Activated gamma-delta T cell treated with anti-CD3 and anti-CD28 coated beads, Interleukin-2, amount 50 U/mL, for 16 hours (primary cell): Measurements from ENCODE around the gene MBP.

ENCODE experiments used
- DNase-seq: peaks from one replicate; pipeline ENCODE4 v3.0.0-alpha.2; 2020; ENCODE audit warnings: low read depth

The MBP gene

DNA sequence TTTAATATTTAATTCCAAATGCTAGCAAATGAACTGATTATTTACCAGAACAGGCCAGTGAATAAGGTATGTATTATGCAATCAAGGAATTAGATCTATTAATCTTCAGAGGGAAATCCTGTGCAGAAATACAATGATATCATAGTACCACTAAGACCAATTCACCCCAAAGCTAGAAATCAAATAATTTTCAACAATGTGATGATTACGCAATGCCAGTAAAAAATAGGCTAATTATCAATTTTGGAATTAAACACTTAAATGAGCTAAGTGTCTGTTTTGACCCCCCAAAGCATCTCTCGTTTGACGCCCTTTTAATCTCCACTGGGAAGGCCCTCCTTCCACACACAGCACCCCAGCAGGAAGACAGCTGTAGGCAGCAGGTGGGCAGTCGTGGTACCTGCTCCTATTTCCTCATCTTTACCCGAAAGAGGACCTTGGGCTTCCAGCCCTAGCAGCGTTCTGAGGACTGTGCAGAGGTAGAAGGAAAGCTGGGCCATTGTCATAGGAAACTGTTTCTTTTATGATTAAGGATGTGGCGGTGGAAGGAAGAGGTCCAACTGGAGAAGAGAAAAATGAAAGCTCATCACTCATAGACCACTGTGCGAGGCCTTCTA lies 84.7 kb downstream of the MBP start:
- no peak for DNase-seq

DNA sequence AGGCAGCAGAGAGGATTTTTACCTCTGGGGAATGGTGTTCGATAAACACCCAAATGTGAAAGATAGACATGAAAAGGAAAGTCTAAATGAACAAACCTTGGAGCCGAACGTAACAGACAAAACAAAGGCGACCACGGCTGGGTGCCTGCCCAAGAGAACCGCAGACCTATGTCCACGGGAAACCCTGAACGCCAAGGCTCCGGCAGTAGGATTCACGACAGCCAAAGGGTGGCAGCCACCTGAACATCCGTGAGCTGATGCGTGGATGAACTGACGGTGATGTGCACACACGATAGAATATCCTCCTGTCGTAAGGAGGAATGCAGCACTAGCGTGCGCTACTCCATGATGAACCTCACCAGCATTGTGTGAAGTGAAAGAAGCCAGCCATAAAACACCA lies 85.6 kb downstream of the MBP start:
- no peak for DNase-seq

DNA sequence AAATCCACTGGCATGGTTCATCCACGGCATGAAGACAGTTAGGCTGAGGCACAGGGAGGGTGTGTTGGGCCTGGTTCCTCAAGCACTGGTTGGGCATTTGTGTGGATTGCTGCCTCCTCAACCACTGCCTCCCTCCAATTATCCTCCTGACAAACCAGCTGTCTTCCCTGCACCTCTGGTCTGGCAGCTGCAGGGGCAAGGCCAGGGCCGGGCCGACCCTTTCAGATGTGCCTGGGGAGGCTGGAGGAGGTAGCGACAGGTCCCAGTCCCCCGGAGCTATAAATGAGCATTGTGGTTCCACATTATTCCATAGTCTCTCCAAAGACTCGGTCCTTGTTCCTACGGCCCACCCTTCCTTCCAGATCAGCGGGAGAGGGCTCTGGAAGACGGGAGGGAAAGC lies 86.2 kb downstream of the MBP start:
- no peak for DNase-seq

DNA sequence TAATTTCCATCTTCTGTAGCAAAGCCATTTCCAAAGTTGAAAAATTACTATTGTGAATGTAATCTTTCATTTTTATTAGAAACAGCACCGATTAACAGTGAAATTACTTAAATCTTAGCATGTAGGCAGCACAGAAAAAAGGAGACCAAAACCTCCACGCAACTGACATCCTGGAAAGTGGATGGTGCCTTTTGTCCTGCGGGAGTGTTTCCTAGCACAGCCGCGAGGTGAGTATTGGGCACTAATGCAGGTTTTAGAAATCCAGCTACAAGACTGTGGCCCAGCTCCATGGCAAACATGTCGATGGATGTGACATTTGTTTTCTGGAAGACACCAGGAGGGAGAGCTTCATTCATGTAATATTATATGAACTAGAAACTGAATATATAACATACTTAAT lies 86.9 kb downstream of the MBP start:
- DNase-seq, result no peak

DNA sequence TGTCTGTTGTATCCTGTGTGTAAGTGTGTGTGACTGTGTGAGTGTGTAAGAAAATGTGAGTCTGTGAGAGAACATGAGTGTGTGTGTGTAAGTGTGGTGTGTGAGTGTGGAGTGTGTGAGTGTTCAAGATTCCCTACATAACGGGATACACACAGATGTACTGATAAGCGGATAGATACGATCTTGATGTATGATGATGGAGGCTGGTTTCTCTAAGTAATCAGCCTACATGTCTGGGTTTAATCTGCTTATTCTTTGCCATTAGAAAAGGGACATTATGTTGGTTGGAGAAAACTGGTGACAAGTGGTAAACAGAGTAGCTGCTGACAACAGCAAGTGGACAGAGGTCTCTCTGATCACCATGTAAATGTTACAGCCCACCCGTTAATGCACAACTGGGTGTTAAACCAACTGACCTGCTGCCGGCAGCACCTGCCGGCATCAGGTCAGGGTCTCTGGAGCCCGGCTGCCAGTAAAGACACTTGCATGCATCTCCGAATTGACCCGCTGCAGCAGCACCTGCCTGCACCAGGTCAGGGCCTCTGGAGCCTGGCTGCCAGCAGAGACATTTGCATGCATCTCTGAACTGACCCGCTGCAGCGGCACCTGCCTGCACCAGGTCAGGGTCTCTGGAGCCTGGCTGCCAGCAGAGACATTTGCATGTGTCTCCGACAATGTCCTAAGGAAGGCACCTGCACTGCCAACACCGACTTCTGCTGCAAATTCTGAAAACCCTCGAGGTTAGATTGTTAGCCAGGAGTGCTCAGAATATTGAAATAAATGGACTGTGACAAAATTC lies 87.5 kb downstream of the MBP start:
- DNase-seq, result no peak

DNA sequence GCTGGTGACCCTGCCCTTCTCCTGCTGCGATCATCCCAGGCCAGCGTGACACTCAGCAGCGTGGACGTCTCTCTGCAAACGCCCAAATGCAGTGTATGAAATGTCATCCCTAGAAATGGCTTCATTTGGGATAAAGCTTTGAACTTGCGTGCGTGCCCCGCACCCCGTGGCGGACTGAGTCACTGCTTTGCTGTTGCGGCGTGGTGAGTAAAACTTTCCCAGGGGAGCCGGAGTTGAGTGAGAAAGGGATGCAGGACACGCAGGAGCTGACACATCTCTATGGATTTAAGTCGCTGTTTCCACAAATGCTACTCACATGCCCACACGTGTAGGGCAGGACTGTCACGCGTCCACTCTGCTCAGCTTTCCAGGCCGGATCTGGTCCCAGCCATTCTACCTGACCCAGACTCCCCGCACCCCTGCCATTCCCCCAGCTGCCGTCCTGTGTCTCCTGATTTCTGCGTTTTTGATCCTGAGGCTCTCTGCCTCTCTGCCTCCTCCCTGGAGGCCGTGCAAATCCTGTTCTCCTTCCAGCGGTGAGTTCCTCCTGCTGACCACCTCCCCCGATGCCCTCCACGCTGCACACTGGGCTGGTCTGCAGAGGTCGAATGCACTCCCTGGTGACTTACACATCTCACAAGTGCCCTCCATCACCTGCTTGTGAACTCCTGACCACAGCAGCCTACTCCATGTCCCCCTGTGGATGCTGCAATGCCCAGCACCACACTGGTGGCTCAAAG lies 88.9 kb downstream of the MBP start:
- DNase-seq, result no peak

DNA sequence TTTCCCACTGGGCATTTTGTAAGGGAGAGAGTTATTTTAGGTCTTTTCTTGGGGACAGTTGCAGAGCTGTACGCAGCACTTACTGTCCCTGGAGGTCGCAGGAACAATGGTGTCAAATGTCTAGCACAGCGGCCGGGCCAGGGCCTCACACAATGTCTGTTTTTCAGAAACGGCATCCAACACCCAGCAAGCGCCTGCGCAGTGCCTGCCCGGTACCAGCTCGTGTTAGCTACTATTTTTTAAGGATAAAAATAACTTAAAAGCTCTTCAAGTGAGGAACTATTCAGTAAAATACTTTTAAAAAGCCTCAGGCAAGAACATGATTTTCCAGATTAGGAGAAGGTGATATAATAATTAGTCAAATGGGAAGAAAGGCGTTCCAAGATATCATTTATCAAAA lies 90.0 kb downstream of the MBP start:
- no peak for DNase-seq

DNA sequence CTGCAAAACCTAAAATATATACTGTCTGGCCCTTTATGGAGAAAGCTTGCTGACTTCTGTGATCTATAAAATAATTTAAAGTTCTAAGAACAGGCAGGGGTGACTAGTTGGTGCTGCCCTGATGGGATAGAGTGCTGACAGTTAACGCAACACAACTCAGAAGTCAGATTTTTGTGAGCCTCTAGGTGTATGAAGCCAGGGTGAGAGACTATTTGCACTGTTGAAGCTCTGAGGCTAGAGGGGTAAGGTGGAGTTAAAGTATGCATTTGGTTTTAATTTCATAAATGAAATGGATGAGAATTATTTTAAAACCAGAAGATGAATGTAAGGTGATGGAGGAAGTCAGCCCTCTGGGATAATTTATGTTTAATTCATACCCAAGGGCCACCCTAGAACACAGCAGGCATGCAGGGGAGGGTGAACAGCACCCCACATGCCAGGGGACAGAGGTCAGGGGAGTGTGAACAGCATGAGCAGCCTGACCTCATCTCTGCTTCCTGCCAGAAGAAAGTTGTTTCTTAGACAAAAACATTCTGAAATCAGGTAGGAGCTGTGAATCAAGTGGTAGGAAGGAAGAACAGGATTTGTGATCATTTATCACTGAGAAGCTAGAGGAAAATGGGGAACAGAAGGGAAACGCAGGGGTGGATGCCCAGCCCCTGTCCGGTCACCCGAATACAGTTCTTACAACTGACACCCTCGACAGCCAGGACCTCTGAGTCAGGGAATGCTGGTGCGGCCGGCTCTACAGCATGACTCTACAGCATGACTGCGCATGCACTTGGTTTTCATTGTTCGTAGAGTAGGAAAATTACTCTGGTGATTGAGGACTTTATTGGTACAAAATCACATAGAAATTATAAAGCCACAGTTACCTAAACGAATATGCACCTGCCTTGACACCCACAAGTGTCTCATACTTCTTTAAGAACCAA lies 93.1 kb downstream of the MBP start:
- DNase-seq, result no peak

DNA sequence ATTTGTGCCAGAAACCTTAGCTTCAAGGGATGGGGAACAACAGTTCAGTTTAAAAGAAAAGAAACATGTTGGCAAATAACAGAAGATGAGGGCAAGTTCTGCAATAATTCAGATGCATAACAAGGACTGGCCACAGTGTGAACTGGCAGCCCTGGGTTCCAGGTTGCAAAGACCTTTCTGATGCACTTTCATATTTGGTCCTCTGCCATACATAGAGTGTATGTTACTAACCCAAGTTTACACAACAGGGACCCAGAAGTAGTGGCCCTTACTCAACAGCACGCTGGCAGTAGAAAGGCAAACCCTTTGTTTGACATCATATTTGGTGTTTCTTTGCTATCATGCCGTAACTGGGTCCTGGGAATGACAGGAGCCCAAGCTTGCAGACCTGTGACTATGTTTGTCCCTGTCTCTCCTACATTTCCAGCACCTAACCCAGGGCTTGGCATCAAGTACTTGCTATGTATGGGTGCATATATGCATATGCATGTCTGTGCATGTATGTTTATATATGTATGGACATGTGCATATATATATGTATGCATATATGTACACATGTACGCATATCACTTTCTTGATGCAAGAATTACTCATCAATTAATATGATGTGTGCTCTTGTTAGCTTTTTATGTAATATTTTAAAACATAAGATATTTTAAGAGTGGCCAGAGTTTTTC lies 94.3 kb downstream of the MBP start:
- DNase-seq, result no peak

DNA sequence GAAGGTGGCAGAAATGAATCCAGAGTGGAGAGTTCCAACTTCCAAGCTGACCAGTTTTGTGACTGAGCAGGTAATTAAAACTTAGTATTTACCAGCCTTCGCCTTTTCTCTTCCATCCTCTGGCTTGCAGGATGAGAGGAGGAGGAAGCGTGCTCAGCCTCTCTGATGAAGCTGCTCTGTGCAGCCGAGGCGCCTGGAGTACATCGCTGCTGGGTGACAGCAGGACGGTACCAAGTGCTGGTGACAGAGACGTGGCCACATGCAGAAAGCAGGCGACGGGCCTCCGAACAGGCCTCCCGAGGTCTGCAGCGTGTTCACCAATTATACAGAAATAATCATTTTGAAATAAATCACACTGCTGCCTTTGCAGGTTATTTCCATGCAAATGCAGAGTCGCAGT lies 95.0 kb downstream of the MBP start:
- no peak for DNase-seq

DNA sequence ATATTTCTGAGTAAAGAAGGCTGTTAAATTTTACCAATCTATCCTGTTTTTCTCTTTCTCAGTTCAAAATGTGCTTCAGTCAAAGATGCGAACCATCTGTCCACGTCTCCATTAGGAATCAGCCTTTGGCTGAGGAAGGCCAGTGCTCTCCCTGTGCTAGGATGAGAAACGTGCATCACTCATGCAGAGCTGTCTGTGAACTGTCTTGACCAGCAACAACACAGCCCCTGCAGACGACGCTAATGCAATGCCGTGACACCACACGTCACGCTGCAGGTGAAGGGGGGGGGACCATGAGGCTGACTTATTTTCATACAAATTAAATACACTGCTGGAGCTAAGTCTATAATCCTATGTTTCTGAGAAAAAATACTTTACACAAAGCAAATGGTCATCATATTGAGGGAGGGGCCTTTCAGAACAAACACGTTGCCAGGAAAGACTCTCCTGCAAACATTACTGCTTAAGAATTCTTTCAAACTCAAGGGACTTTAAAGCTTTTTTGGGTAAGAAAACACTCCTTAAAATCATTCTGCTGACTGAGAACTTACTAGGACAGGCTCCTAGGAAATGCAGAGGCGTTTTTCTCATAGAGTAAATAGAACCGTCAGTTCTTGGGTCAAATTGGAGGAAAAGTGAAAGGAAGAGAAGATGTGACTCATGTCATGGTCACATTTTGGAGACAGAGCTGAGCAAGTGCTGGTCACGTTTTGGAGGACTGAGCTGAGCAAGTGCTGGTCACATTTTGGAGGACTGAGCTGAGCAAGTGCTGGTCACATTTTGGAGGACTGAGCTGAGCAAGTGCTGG lies 97.0 kb downstream of the MBP start:
- DNase-seq, result no peak

DNA sequence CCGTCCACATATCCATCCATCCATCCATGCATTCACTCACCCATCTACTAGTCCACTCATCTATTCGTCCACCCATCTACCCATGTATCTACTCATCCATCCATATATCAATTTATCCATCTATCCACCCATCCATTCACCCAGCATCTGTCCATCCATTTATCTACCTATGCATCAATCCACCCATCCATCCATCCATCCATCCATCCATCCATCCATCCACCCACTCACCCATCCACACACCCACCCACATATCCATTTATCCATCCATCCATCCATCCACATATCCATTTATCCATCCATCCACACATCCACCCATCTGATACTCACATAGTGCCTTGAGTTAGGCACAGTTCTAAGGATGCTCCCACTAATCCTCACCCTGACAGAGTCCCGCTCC lies 99.0 kb downstream of the MBP start:
- no peak for DNase-seq

DNA sequence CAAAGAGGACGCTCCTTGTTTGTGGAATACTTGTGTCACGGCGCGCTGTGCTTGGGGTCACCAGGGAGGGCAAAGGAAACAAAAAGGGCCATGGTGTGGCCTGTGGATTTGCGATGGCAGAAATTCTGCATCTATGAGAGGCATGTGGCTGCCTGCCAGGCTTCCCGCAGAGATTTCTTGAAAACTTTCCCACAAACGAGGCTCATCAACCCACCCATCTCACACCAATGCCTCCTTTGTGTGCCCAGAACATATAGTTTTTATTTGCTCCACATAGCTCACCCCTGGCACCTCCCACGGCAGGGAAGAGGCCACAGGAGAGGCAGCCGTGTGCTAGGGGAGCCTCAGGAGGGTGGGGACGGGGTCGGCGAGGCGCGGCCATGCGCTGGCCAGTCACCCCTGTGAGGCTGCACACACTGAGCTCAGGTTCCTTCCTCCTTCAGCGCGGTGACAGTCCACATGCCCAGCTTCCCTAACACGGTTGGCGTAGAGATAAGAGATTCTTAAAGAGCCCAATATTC lies 100.3 kb downstream of the MBP start:
- no peak for DNase-seq

DNA sequence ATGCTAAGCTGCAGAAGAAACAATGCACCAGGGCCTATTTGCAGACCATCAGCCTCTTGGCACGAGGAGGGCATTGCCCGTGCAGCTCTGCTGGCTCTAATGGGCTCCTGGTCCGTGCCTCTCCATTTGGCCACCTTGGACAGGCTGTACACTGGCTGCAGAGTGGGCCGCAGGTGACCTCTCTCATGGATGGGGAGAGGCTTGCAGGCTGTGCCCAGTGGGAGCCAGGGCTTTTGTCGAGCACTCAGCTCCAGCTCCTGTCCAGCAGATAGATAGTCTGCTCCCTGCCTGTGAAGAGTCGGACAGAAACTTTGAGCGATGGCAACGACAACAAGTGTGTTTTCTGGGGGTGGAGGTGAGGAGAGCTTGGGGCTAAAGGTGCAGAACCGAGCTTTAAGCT lies 100.9 kb downstream of the MBP start:
- DNase-seq, result no peak

DNA sequence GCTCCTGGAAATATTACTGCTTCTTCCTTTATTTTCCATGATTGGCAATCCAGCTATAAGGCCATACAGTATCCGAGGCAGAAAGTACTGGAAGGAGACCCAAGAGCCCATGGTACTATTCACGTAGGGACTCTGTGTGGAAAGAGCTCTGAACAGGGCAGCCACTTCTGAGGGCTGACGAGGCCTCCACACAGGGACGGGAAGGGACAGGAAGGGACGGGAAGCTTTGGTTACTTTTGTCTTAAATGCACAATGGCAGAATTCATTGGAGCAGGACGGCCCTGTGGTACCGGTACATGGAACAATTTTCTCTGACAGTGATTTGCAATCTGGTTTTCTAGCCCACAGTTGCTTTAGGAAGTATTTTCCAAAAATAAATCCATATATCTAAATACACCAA lies 102.4 kb downstream of the MBP start:
- no peak for DNase-seq

DNA sequence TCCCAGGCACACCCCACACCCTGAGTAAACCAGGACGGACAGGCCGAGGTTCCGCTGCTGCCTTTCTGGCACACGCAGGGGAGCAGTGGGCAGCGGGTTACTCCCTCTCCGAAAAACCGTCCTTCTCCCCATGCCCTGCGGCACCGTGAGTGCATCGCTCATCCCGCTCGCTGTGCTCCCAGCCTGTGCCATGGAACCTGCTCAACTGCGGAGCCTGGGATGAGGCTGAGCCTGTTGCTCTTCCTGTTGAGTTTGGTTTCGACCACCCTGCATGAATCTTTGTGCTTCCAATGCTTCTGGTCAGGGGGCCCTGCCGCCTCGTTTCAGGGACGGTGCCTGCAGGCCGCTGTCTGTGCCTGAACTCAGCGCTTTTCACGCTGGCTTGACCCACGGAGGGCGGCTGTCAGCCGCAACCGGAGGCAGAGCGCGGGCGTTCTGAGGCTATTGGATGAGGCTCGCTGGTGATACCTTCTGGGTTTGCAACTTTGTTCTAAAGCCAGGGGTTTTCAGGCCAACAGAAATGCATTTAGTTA lies 106.7 kb downstream of the MBP start:
- DNase-seq, result no peak

DNA sequence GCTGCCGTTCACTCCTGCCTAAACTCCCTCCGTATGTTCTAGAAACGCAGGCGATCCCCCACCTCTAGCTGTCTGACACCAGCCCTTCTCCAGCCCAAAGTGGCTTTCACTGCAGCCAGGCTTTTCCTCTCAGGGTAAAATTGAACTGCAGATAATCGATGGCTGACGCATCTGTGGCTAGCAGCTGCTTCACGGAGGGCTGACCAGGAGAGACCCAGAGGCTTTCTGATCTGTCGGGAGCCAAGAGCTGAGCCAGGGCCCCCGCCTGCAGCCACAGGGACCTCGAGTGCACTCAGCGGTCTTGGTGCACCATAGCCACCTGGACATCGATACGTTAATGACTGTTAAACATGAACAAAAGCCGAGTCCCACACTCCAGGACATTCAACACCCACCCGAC lies 107.5 kb downstream of the MBP start:
- no peak for DNase-seq

DNA sequence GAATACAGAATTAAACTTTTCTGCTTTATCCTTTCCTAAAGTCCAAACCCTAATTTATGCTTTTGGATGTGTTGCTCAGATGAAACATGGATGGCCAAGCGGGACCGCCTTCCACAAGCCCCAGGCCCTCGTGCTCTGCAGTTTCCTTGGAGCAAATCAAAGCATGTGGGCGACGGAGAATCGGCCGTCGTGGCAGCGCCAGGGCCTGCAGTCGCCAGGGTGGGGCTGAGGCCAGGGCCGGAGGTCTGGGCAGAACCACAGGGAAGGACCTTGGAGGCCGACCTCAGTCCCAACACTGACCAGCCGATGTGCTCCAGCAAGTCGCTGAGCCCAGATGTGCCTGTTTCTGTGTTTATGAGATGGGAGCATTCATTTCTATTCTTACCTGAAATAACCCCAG lies 108.1 kb downstream of the MBP start:
- DNase-seq, result no peak

DNA sequence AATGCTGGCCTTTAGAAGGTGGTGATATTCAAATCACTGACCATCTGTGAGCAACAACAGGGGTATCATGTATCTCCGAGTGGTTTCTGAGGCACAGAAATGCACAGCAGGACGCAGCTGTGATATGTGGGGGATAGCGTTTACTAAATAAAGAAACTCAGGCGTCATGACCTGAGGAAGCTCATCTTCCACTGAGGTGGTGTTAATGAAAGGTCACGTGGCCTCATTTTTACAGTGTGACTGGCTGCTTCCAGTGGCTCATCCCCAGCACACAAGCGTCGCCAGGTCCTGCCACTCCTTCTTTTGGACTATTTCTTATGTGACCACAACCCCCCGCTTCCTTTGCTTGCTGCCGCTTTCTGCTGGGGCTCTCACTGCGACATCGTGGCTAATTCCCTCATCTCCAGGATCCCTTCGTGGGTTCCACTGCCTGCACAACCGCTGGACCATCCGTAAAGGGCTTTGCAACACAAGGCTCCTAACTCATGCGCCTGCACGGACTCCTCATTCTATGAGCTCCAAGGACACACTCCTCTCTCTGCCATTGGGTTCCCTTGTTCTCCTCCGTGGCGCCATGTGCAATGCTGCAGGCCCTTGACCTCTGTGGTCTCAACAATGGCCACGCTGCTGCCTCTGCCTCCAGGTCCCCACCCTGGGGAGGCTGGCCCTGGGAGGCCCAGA lies 109.3 kb downstream of the MBP start:
- no peak for DNase-seq

DNA sequence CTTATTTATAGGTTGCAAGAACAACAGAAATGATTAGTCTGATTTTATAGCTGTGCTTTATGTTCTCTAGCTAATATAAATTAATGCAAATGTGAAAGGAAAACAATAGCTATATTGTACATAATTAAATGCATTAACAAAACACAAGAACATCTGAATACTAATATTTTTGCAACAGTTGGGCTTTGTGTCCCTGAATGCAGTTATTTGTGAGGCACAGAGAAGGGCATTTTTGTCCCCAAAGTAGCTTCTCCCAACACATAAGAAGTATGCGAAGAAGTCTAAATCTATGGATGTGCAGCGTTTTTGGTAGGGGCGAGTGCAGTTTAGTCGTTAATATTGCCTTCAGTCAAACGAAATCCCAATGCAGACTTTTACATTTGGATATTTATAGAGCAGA lies 110.0 kb downstream of the MBP start:
- DNase-seq, result no peak
